MCF 10A (cell line): ENCODE data around the gene TMC5. TPM values are rescaled to one million over a fixed set of nuclear protein-coding genes. Genes with fewer than 3 reads are reported as not detected.
A peak's percentile ranks its signal among the peaks of the same experiment; 100 is the strongest.
"Not testable (repeated sequence)": the region's sequence is repeated elsewhere in the genome, so short reads cannot be mapped to it uniquely, and the experiment has no call there.

ENCODE experiments used
- BruUV-seq: library from RNA; stranded (reverse); fragments of 400-500 nt; replicated peaks from 2 replicates; lab custom pipeline; 2021; lab: Mats Ljungman, UMichigan
- CTCF ChIA-PET: fragments of 300-600 bp; sonication (Branson Sonifier 250); formaldehyde crosslinking; extraction: SDS; loops from one replicate; lab custom pipeline; 2021; ENCODE audit warnings: antibody characterized with exemption, inconsistent platforms; lab: Yijun Ruan, JAX
- POLR2A ChIA-PET: fragments of 300-600, 350-650 bp; sonication (Branson Sonifier 250); formaldehyde crosslinking; extraction: SDS; loops from one replicate; lab custom pipeline; 2020; ENCODE audit warnings: antibody characterized with exemption, inconsistent platforms; lab: Yijun Ruan, JAX
- DNase-seq: peaks from one replicate; pipeline ENCODE4 v3.0.0-alpha.2; 2018; ENCODE audit not compliant: unreplicated experiment
- H3K27ac Mint-ChIP-seq: one replicate; pipeline ENCODE4 v1.8.0; 2022; ENCODE audit warnings: mild to moderate bottlenecking, low read depth, mixed read lengths; ENCODE audit not compliant: unreplicated experiment
- H3K27me3 Mint-ChIP-seq: one replicate; pipeline ENCODE4 v1.8.0; 2022; ENCODE audit warnings: mixed read lengths; ENCODE audit not compliant: insufficient read depth, unreplicated experiment
- H3K36me3 Mint-ChIP-seq: one replicate; pipeline ENCODE4 v1.8.0; 2022; ENCODE audit warnings: mild to moderate bottlenecking, moderate library complexity, mixed read lengths; ENCODE audit not compliant: insufficient read depth, unreplicated experiment
- H3K4me1 Mint-ChIP-seq: one replicate; pipeline ENCODE4 v1.8.0; 2022; ENCODE audit warnings: mixed read lengths; ENCODE audit not compliant: insufficient read depth, unreplicated experiment
- H3K4me3 Mint-ChIP-seq: one replicate; pipeline ENCODE4 v1.8.0; 2022; ENCODE audit warnings: mild to moderate bottlenecking, moderate library complexity, mixed read lengths; ENCODE audit not compliant: unreplicated experiment
- H3K9me3 Mint-ChIP-seq: one replicate; pipeline ENCODE4 v1.8.0; 2022; ENCODE audit warnings: mixed read lengths; ENCODE audit not compliant: unreplicated experiment
- CTCF ChIP-seq: fragments of 200-600 bp; IDR thresholded peaks from one replicate; pipeline ENCODE4 v1.8.0; 2022; ENCODE audit warnings: antibody characterized with exemption, mild to moderate bottlenecking; ENCODE audit not compliant: unreplicated experiment
- intact Hi-C: fragments of 100-400 bp; cut with micrococcal nuclease; formaldehyde crosslinking; loops from 2 replicates; pipeline ENCODE4 v1.14.1; 2022
- total RNA-seq: library from RNA; stranded (reverse); gene quantifications from 2 replicates; pipeline ENCODE4 v1.2.3, GENCODE V29; 2022

The TMC5 gene
- total RNA-seq, 1 experiment from 2014 or later = 0.16 TPM

- BruUV-seq = no TSS peak
- H3K27me3 Mint-ChIP-seq = no peaks in the 10 kb centered on the region
- H3K9me3 Mint-ChIP-seq = no peaks in the 10 kb centered on the region
- peaks cover 16% of the 10 kb centered on the region for H3K36me3 Mint-ChIP-seq
- H3K27ac Mint-ChIP-seq = peak overlapping the region; percentile 93
- no peak for TF ChIP-seq CTCF
- DNase-seq = peak; percentile 72
- POLR2A ChIA-PET = interaction anchor here (0.6 to 2.4 kb wide), 17 partner anchors 8 to 1475 kb away, joined by 3 to 22 read pairs (median 4); partner anchors contain the start of genes COQ7, GDE1 and ITPRIPL2
- peak overlapping the region; percentile 42 for H3K4me3 Mint-ChIP-seq
- intact Hi-C loops = no loop called here
- H3K4me1 Mint-ChIP-seq = peaks cover 38% of the 10 kb centered on the region
- CTCF ChIA-PET = interaction anchor here (0.6 to 10.2 kb wide), 10 partner anchors 17 to 388 kb away, joined by 3 to 328 read pairs (median 4); partner anchors contain the start of gene VPS35L
Measured at GRCh38 chr16:19393226-19394111, 24.2 kb upstream of the TMC5 start.

- POLR2A ChIA-PET = interaction anchor here (0.5 to 1.3 kb wide), 4 partner anchors 11 to 1008 kb away, joined by 3 to 5 read pairs (median 3); no protein-coding TSS in a partner anchor
- H3K9me3 Mint-ChIP-seq, H3K27me3 Mint-ChIP-seq, intact Hi-C loops, H3K4me3 Mint-ChIP-seq, H3K36me3 Mint-ChIP-seq, DNase-seq, BruUV-seq: not testable (repeated sequence)
- Mint-ChIP-seq H3K27ac (peak overlapping the region; percentile 97), H3K4me1 (peaks cover 38% of the 10 kb centered on the region)
- CTCF ChIA-PET = interaction anchor here (0.6 to 2.6 kb wide), 3 partner anchors 11 to 160 kb away, joined by 3 to 19 read pairs (median 4); partner anchors contain the start of gene VPS35L
Measured at GRCh38 chr16:19395646-19396267, 21.9 kb upstream of the TMC5 start.

- BruUV-seq = no TSS peak
- no peaks in the 10 kb centered on the region for H3K27me3 Mint-ChIP-seq
- H3K9me3 Mint-ChIP-seq = no peaks in the 10 kb centered on the region
- peaks cover 9% of the 10 kb centered on the region for H3K36me3 Mint-ChIP-seq
- peak overlapping the region; percentile 57 for H3K4me3 Mint-ChIP-seq
- intact Hi-C loops = no loop called here
- peak; percentile 95 for DNase-seq
- H3K27ac Mint-ChIP-seq = peak overlapping the region; percentile 97
- no peak for TF ChIP-seq CTCF
- ChIA-PET CTCF (interaction anchor here (1.0 to 2.6 kb wide), 4 partner anchors 16 to 311 kb away, joined by 3 to 19 read pairs (median 5); partner anchors contain the start of gene VPS35L), POLR2A (interaction anchor here (0.7 to 1.3 kb wide), 8 partner anchors 10 to 1472 kb away, joined by 3 to 5 read pairs (median 4); no protein-coding TSS in a partner anchor)
- H3K4me1 Mint-ChIP-seq = peaks cover 38% of the 10 kb centered on the region
Measured at GRCh38 chr16:19396555-19397011, 21.1 kb upstream of the TMC5 start.

DNA sequence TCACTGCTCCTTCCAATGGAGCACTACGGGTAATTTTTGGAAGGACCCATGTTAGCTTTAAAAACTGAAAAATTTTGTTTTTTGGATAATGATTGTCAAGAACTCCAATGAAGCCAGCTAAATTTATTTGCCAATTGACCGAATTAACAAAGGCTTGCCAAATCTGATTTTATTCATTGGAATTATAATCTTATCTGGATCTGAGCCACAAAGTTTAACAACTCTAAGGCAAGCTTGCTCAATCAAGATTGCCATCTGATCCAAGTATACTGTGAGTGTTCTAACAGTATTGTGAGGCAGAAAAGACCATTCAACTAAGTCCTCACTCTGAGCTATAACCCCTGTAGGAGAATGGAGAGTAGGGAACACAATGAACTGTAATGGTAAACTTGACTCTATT is 20.3 kb upstream of the TMC5 start:
- ChIA-PET POLR2A (interaction anchor here (0.7 to 1.2 kb wide), 7 partner anchors 9 to 1471 kb away, joined by 3 to 5 read pairs (median 4); no protein-coding TSS in a partner anchor), CTCF (interaction anchor here (0.6 to 2.6 kb wide), 4 partner anchors 15 to 614 kb away, joined by 4 to 19 read pairs (median 5); no protein-coding TSS in a partner anchor)
- BruUV-seq, H3K36me3 Mint-ChIP-seq, intact Hi-C loops, H3K9me3 Mint-ChIP-seq, H3K27me3 Mint-ChIP-seq: not testable (repeated sequence)
- Mint-ChIP-seq H3K27ac (peak overlapping the region; percentile 97), H3K4me3 (peak overlapping the region; percentile 57), H3K4me1 (peaks cover 38% of the 10 kb centered on the region)
- DNase-seq = peak; percentile 54
